PC-3 (cell line): ENCODE data around the gene STK16.

Experiments used
- CTCF ChIP-seq: fragments of 300-600 bp; sonication (generic); conservative IDR thresholded peaks from 2 replicates; pipeline ENCODE4 v1.5.1; 2017; ENCODE audit warnings: antibody characterized with exemption, low read depth, mild to moderate bottlenecking, low read length
- EZH2 ChIP-seq: fragments of 300-600 bp; sonication (generic); IDR thresholded peaks from one replicate; pipeline ENCODE4 v1.6.1; 2017; ENCODE audit warnings: antibody characterized with exemption, mild to moderate bottlenecking, low read length; ENCODE audit not compliant: unreplicated experiment
- EZH2phosphoT487 ChIP-seq: fragments of 300-600 bp; sonication (generic); IDR thresholded peaks from 2 replicates; pipeline ENCODE4 v1.6.1; 2018; ENCODE audit warnings: mild to moderate bottlenecking, antibody characterized with exemption, low read length, borderline replicate concordance

DNA sequence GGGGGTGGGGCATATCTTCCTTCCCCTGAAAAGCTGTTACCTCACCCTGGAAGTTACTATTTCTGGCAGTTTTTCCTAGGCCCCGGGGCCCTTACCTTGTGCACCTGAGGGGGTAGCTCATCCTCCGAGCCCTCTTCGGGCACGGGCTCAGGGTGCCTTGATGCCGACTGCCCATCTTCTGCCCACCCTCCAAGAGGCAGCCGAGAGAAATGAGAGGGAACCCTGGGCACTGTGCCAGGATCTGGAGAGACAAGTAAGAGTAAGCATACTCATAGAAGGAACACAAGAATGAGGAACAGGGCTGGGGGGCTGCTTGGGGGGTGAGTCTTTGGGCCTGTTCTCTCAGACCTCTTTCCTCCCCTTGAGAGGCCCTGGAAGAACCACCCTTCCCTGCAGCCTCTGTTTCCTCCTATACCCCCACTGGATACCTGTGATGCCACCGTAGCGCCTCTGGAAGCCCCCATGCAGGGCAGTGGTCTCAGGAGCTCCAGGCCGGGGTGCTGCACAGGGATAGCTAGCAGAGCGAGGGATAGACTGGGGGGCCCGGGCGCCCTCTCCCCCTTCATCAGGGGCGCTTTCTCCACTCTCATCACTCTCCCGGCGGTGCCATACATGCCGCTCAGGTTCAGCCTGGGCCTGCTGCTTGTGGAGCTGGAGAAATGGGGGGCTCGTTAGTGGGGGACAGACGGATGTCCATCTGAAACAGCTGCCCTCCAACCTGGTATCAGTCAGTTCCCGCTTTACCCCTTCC, 24.5 kb upstream of the STK16 start:
- TF ChIP-seq EZH2phosphoT487 = no peak
- TF ChIP-seq CTCF = no peak
- TF ChIP-seq EZH2 = no peak
